B cell (primary cell): Measurements from ENCODE around the gene GON4L. TPM values are rescaled to one million over a fixed set of nuclear protein-coding genes. Genes with fewer than 3 reads are reported as not detected.
"Not testable (repeated sequence)": the region's sequence is repeated elsewhere in the genome, so short reads cannot be mapped to it uniquely, and the experiment has no call there.

ENCODE experiments used
- ATAC-seq: fragments of 200-7000 bp; cut with Tn5 transposase; one replicate; pipeline ENCODE4 v1.10.0; 2021; ENCODE audit warnings: low read depth, mild to moderate bottlenecking, moderate number of reproducible peaks, moderate library complexity
- CTCF ChIA-PET: fragments of 350-600 bp; sonication (Branson Sonifier 250); formaldehyde crosslinking; loops from one replicate; lab custom pipeline; 2021; ENCODE audit warnings: antibody characterized with exemption, inconsistent platforms; lab: Charles Lee
- POLR2A ChIA-PET: fragments of 350-600 bp; sonication (Branson Sonifier 250); formaldehyde crosslinking; loops from one replicate; lab custom pipeline; 2021; ENCODE audit warnings: antibody characterized with exemption; lab: Charles Lee
- DNase-seq: peaks from one replicate; pipeline ENCODE4 v3.0.0; 2013
- H2AFZ ChIP-seq: 2 replicates; pipeline ENCODE4 v1.6.1; 2012; ENCODE audit warnings: mild to moderate bottlenecking, low read depth, low read length; ENCODE audit not compliant: insufficient read depth, poor library complexity, severe bottlenecking
- H3K27ac ChIP-seq, 2 donors: 1 replicate in 1 of 2; 2 replicates in 1 of 2; pipeline ENCODE4 v1.5.1; 2012 to 2013; ENCODE audit warnings: low read length in 2 of 2, mild to moderate bottlenecking in 2 of 2, moderate library complexity in 1 of 2
- H3K27me3 ChIP-seq, 4 experiments: fragments of 200-600 bp in 1 of 4; sonication (generic) in 1 of 4; replicated peaks in 1 of 4; 1 replicate in 2 of 4; 2 replicates in 2 of 4; pipeline versions ENCODE4 v1.6.1 to v1.7.0; 2013 to 2016; ENCODE audit warnings: low read length in 3 of 4, mild to moderate bottlenecking in 2 of 4, mixed read lengths in 1 of 4, moderate library complexity in 1 of 4; ENCODE audit not compliant: insufficient read depth in 4 of 4, control insufficient read depth in 3 of 4; ENCODE audit errors: control extremely low read depth in 1 of 4
- H3K36me3 ChIP-seq, 2 experiments: replicated peaks in 1 of 2; 1 replicate in 1 of 2; 2 replicates in 1 of 2; pipeline versions ENCODE4 v1.6.1 to v1.7.1; 2013; ENCODE audit warnings: low read length in 1 of 2; ENCODE audit not compliant: insufficient read depth in 2 of 2, control insufficient read depth in 1 of 2; ENCODE audit errors: control extremely low read depth in 1 of 2, extremely low read depth in 1 of 2
- H3K4me1 ChIP-seq, 2 donors: fragments of 200-600 bp in 1 of 2; sonication (generic) in 1 of 2; 1 replicate in 1 of 2; 2 replicates in 1 of 2; pipeline versions ENCODE4 v1.5.1 to v1.6.1; 2013 to 2017; ENCODE audit warnings: low read length in 2 of 2; ENCODE audit not compliant: control insufficient read depth in 2 of 2, insufficient read depth in 2 of 2
- H3K4me2 ChIP-seq: replicated peaks from 2 replicates; pipeline ENCODE3; 2012; ENCODE audit warnings: mild to moderate bottlenecking, low read depth, low read length; ENCODE audit not compliant: poor library complexity, severe bottlenecking
- H3K4me3 ChIP-seq, 5 experiments: fragments of 200-600 bp in 1 of 5; sonication (generic) in 1 of 5; 1 replicate in 3 of 5; 2 replicates in 2 of 5; pipeline versions ENCODE4 v1.5.1 to v1.7.0; 2011 to 2016; ENCODE audit warnings: low read length in 4 of 5, mild to moderate bottlenecking in 4 of 5, low read depth in 2 of 5, control low read depth in 1 of 5, moderate library complexity in 1 of 5; ENCODE audit not compliant: insufficient read depth in 1 of 5; ENCODE audit errors: control extremely low read depth in 1 of 5, extremely low read depth in 1 of 5
- H3K79me2 ChIP-seq: fragments of 200-600 bp; sonication (generic); one replicate; pipeline ENCODE4 v1.6.0; 2016; ENCODE audit warnings: low read length; ENCODE audit not compliant: control insufficient read depth, insufficient read depth
- H3K9ac ChIP-seq: fragments of 200-600 bp; sonication (generic); 2 replicates; pipeline ENCODE4 v1.6.1; 2017; ENCODE audit warnings: mild to moderate bottlenecking, low read length, moderate library complexity
- H3K9me3 ChIP-seq, 3 donors: one replicate each; pipeline versions ENCODE4 v1.6.1 to v1.7.1; 2013; ENCODE audit warnings: low read length in 2 of 3; ENCODE audit not compliant: control insufficient read depth in 2 of 3, insufficient read depth in 1 of 3; ENCODE audit errors: control extremely low read depth in 1 of 3
- H4K20me1 ChIP-seq: 2 replicates; pipeline ENCODE4 v1.6.0; 2012; ENCODE audit warnings: mild to moderate bottlenecking, low read length; ENCODE audit not compliant: insufficient read depth, control insufficient read depth, poor library complexity, severe bottlenecking
- H3K27ac Mint-ChIP-seq: one replicate; pipeline ENCODE4 v1.8.0; 2021; ENCODE audit warnings: mixed read lengths
- H3K27me3 Mint-ChIP-seq: one replicate; pipeline ENCODE4 v1.8.0; 2021; ENCODE audit warnings: mixed read lengths
- H3K4me1 Mint-ChIP-seq: one replicate; pipeline ENCODE4 v1.8.0; 2021; ENCODE audit warnings: mixed read lengths
- H3K4me3 Mint-ChIP-seq: one replicate; pipeline ENCODE4 v1.8.0; 2021; ENCODE audit warnings: mixed read lengths
- H3K9me3 Mint-ChIP-seq: one replicate; pipeline ENCODE4 v1.8.0; 2022; ENCODE audit warnings: mixed read lengths; ENCODE audit not compliant: insufficient read depth
- EZH2 ChIP-seq: IDR thresholded peaks from 2 replicates; pipeline ENCODE4 v1.6.1; 2012; ENCODE audit warnings: borderline replicate concordance, low read depth, mild to moderate bottlenecking, moderate library complexity, low read length; ENCODE audit not compliant: insufficient read depth, poor library complexity, severe bottlenecking
- WGBS: methylation state at CpG from one replicate; pipeline ENCODE4 v1.1.5; 2013; ENCODE audit warnings: missing lambda C conversion rate; ENCODE audit not compliant: insufficient coverage; 5-methylcytosine and 5-hydroxymethylcytosine counted together
- intact Hi-C: fragments of 100-400 bp; cut with micrococcal nuclease; formaldehyde crosslinking; loops from one replicate; pipeline ENCODE4 v1.10.0; 2022
- polyA plus RNA-seq: library from polyadenylated mRNA; depleted of rRNA; stranded (reverse); fragments of >200 nt; gene quantifications from 2 replicates; pipeline ENCODE4 v1.2.3, GENCODE V29; 2012
- total RNA-seq, 2 donors: library from RNA; stranded (reverse); fragments of 120-200 nt in 1 of 2; gene quantifications; 1 replicate in 1 of 2; 2 replicates in 1 of 2; pipeline versions ENCODE4 v1.2.3 to v1.2.4, GENCODE V29; 2013 to 2022
- TF ChIP-seq, protein P1 (sequence below): fragments of 200-600 bp; IDR thresholded peaks from one replicate; pipeline ENCODE4 v1.8.0; 2022; ENCODE audit warnings: antibody characterized with exemption, mild to moderate bottlenecking

The GON4L gene
- total and polyA plus RNA-seq, 2 donors (not counting 1 experiment from before 2014, with no cell fraction given): 54.4 to 127 TPM

DNA sequence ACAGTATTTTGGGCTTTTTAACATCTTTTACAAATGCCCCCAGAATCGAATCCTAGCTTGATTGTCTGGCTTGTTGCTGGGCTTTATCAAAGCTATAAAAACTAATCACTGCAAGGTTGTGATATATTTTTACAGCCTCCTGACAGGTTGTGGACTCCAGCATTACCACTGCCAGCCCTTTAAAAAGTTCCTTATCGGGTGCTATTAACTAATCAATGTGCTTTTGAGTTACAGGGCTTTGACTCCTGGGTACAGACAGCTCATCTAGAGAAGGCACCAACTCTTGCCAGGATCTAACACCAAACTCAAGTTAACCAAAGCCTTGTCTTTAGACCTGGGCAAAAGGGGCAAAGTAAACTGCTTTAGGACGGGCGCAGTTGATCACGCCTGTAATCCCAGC is 16.6 kb downstream of the GON4L start:
- no peak for DNase-seq
- no peak overlapping the region for H2AFZ ChIP-seq
- Mint-ChIP-seq H3K27me3 (no peaks in the 10 kb centered on the region), H3K4me3 (no peak overlapping the region), H3K9me3 (no peaks in the 10 kb centered on the region), H3K4me1 (peaks cover 33% of the 10 kb centered on the region), H3K27ac (no peak overlapping the region)
- H3K9ac ChIP-seq: no peak overlapping the region
- TF ChIP-seq EZH2: no peak
- TF ChIP-seq, protein P1, sequence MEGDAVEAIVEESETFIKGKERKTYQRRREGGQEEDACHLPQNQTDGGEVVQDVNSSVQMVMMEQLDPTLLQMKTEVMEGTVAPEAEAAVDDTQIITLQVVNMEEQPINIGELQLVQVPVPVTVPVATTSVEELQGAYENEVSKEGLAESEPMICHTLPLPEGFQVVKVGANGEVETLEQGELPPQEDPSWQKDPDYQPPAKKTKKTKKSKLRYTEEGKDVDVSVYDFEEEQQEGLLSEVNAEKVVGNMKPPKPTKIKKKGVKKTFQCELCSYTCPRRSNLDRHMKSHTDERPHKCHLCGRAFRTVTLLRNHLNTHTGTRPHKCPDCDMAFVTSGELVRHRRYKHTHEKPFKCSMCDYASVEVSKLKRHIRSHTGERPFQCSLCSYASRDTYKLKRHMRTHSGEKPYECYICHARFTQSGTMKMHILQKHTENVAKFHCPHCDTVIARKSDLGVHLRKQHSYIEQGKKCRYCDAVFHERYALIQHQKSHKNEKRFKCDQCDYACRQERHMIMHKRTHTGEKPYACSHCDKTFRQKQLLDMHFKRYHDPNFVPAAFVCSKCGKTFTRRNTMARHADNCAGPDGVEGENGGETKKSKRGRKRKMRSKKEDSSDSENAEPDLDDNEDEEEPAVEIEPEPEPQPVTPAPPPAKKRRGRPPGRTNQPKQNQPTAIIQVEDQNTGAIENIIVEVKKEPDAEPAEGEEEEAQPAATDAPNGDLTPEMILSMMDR: no peak
- WGBS: 100% methylated on average over 4 of the region's 5 CpGs
- ChIA-PET CTCF (no interaction called here), POLR2A (no interaction called here)
- H3K79me2 ChIP-seq: peaks cover 93% of the 10 kb centered on the region
- H3K4me2 ChIP-seq: no peak overlapping the region
- no peak for ATAC-seq
- intact Hi-C loops: no loop called here
- H4K20me1 ChIP-seq: peaks cover 67% of the 10 kb centered on the region
- no peaks in the 10 kb centered on the region for H3K4me1 ChIP-seq
- no peak overlapping the region for H3K4me3 ChIP-seq
- H3K27ac ChIP-seq: no peak overlapping the region
- H3K36me3 ChIP-seq: peaks cover 3 to 27% of the 10 kb centered on the region in 2 experiments
- H3K9me3 ChIP-seq: no peaks in the 10 kb centered on the region
- H3K27me3 ChIP-seq: no peaks in the 10 kb centered on the region

DNA sequence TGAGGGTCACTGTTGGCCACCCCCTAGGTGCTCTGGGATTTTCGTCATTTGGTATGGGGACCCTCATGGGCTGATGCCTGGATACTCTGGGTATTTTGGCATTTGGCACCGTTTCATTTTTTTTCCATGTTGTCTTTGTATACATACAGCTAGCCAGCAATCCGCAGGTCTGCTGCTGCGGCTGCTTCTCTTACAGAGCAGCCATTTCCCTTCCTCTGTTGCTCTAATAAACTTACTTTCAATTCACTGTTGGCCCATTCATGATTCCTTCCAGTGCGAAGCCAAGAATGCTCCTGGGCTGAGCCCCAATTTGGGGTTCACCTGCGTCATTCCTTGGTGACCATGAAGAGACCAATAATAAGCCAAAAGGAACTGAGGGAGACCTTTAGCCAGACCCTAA is 21.5 kb downstream of the GON4L start:
- H3K27ac ChIP-seq: no peak overlapping the region
- CTCF ChIA-PET: no interaction called here
- no peak overlapping the region for H3K27ac Mint-ChIP-seq
- H3K9ac ChIP-seq: no peak overlapping the region
- DNase-seq: no peak
- H2AFZ ChIP-seq: no peak overlapping the region
- no peak overlapping the region for H3K4me2 ChIP-seq
- H3K4me3 ChIP-seq: no peak overlapping the region
- peaks cover 22% of the 10 kb centered on the region for H4K20me1 ChIP-seq
- H3K4me1 ChIP-seq: peaks cover 8 to 11% of the 10 kb centered on the region in 2 donors
- peaks cover 1 to 3% of the 10 kb centered on the region in 2 experiments for H3K36me3 ChIP-seq
- no peak for ATAC-seq
- H3K27me3 Mint-ChIP-seq: no peaks in the 10 kb centered on the region
- WGBS: 100% methylated on average over 6 of the region's 6 CpGs
- TF ChIP-seq EZH2: no peak
- TF ChIP-seq, protein P1: no peak
- POLR2A ChIA-PET: no interaction called here
- H3K4me3 Mint-ChIP-seq: no peak overlapping the region
- no peaks in the 10 kb centered on the region for H3K9me3 ChIP-seq
- no peaks in the 10 kb centered on the region for H3K27me3 ChIP-seq
- peaks cover 29% of the 10 kb centered on the region for H3K4me1 Mint-ChIP-seq
- H3K79me2 ChIP-seq: peaks cover 68% of the 10 kb centered on the region
- no peaks in the 10 kb centered on the region for H3K9me3 Mint-ChIP-seq
- intact Hi-C loops: no loop called here

DNA sequence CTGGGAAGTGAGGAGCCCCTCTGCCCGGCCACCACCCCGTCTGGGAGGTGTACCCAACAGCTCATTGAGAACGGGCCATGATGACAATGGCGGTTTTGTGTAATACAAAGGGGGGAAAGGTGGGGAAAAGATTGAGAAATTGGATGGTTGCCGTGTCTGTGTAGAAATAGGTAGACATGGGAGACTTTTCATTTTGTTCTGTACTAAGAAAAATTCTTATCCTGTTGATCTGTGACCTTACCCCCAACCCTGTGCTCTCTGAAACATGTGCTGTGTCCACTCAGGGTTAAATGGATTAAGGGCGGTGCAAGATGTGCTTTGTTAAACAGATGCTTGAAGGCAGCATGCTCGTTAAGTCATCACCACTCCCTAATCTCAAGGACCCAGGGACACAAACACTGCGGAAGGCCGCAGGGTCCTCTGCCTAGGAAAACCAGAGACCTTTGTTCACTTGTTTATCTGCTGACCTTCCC is 22.1 kb downstream of the GON4L start:
- H3K9me3 Mint-ChIP-seq, CTCF ChIA-PET, ATAC-seq, H3K27ac Mint-ChIP-seq, DNase-seq, H3K4me3 Mint-ChIP-seq, H3K9ac ChIP-seq, H3K36me3 ChIP-seq, H3K27me3 Mint-ChIP-seq, H3K27ac ChIP-seq, H3K4me3 ChIP-seq, H3K9me3 ChIP-seq, H3K4me2 ChIP-seq, H3K27me3 ChIP-seq, H2AFZ ChIP-seq, intact Hi-C loops, POLR2A ChIA-PET: not testable (repeated sequence)
- peaks cover 64% of the 10 kb centered on the region for H3K79me2 ChIP-seq
- peaks cover 8 to 11% of the 10 kb centered on the region in 2 donors for H3K4me1 ChIP-seq
- WGBS: 100% methylated on average over 2 of the region's 9 CpGs
- peaks cover 29% of the 10 kb centered on the region for H3K4me1 Mint-ChIP-seq
- H4K20me1 ChIP-seq: peaks cover 16% of the 10 kb centered on the region
